Naive thymus-derived CD4-positive, alpha-beta T cell (primary cell): Measurements from ENCODE around the gene CYCS. TPM values are rescaled to one million over a fixed set of nuclear protein-coding genes. Genes with fewer than 3 reads are reported as not detected.

Experiments
- ATAC-seq: fragments of 150-1000 bp; cut with Tn5 transposase; 2 replicates; pipeline ENCODE4 v1.10.0; 2021; ENCODE audit warnings: mild to moderate bottlenecking, moderate library complexity
- CTCF ChIA-PET: fragments of 350-600 bp; sonication (Branson Sonifier 250); formaldehyde crosslinking; loops from one replicate; lab custom pipeline; 2021; ENCODE audit warnings: antibody characterized with exemption; lab: Charles Lee
- POLR2A ChIA-PET: fragments of 350-600 bp; sonication (Branson Sonifier 250); formaldehyde crosslinking; loops from one replicate; lab custom pipeline; 2021; ENCODE audit warnings: antibody characterized with exemption, inconsistent platforms; lab: Charles Lee
- DNase-seq, 9 donors: peaks; one replicate each; pipeline versions ENCODE4 v3.0.0 to v3.0.0-alpha.2; 2020 to 2022; ENCODE audit warnings: mixed read lengths in 1 of 9
- H3K27ac ChIP-seq: one replicate; pipeline ENCODE4 v1.7.0; 2013; ENCODE audit warnings: mild to moderate bottlenecking, low read depth, low read length, moderate library complexity
- H3K27me3 ChIP-seq, 2 donors: one replicate each; pipeline ENCODE4 v1.7.0; 2013; ENCODE audit warnings: low read length in 2 of 2, mild to moderate bottlenecking in 2 of 2, moderate library complexity in 2 of 2; ENCODE audit not compliant: control insufficient read depth in 2 of 2, insufficient read depth in 2 of 2
- H3K36me3 ChIP-seq, 3 experiments: 1 replicate in 2 of 3; 2 replicates in 1 of 3; pipeline ENCODE4 v1.7.0; 2013; ENCODE audit warnings: low read length in 3 of 3, mild to moderate bottlenecking in 3 of 3, moderate library complexity in 1 of 3; ENCODE audit not compliant: insufficient read depth in 3 of 3, control insufficient read depth in 2 of 3
- H3K4me1 ChIP-seq, 2 donors: one replicate each; pipeline ENCODE4 v1.7.0; 2013; ENCODE audit warnings: low read length in 2 of 2, mild to moderate bottlenecking in 2 of 2, moderate library complexity in 1 of 2; ENCODE audit not compliant: control insufficient read depth in 2 of 2, insufficient read depth in 2 of 2
- H3K4me3 ChIP-seq: 2 replicates; pipeline ENCODE4 v1.7.0; 2013; ENCODE audit warnings: mild to moderate bottlenecking, low read length
- H3K9me3 ChIP-seq, 3 experiments: 1 replicate in 2 of 3; 2 replicates in 1 of 3; pipeline ENCODE4 v1.7.0; 2013; ENCODE audit warnings: low read length in 3 of 3; ENCODE audit not compliant: control insufficient read depth in 2 of 3
- H3K27ac Mint-ChIP-seq, 9 donors: one replicate each; pipeline ENCODE4 v1.8.0; 2020 to 2022; ENCODE audit warnings: mixed read lengths in 9 of 9, mild to moderate bottlenecking in 8 of 9, moderate library complexity in 5 of 9, inconsistent platforms in 2 of 9
- H3K27me3 Mint-ChIP-seq, 5 donors: one replicate each; pipeline ENCODE4 v1.8.0; 2021 to 2022; ENCODE audit warnings: mixed read lengths in 5 of 5, mild to moderate bottlenecking in 1 of 5
- H3K36me3 Mint-ChIP-seq, 5 donors: one replicate each; pipeline ENCODE4 v1.8.0; 2020 to 2022; ENCODE audit warnings: mixed read lengths in 5 of 5, mild to moderate bottlenecking in 3 of 5, inconsistent platforms in 1 of 5
- H3K4me1 Mint-ChIP-seq, 7 donors: one replicate each; pipeline ENCODE4 v1.8.0; 2020 to 2022; ENCODE audit warnings: mixed read lengths in 7 of 7, mild to moderate bottlenecking in 3 of 7, inconsistent platforms in 1 of 7
- H3K4me3 Mint-ChIP-seq, 10 donors: one replicate each; pipeline ENCODE4 v1.8.0; 2020 to 2022; ENCODE audit warnings: mild to moderate bottlenecking in 10 of 10, mixed read lengths in 10 of 10, moderate library complexity in 6 of 10, inconsistent platforms in 2 of 10
- H3K9me3 Mint-ChIP-seq, 11 donors: one replicate each; pipeline ENCODE4 v1.8.0; 2020 to 2022; ENCODE audit warnings: mixed read lengths in 11 of 11, mild to moderate bottlenecking in 4 of 11, inconsistent platforms in 1 of 11, moderate library complexity in 1 of 11
- intact Hi-C, 2 donors: fragments of 100-400 bp; cut with micrococcal nuclease; formaldehyde crosslinking; loops; one replicate each; pipeline ENCODE4 v1.15.1; 2023
- polyA plus RNA-seq, 2 donors: library from polyadenylated mRNA; unstranded; fragments of 300-500 nt; fragmentation: Illumina TruSeq; gene quantifications; one replicate each; pipeline ENCODE4 v1.2.3, GENCODE V29; 2021
- total RNA-seq, 6 experiments: library from RNA in 5 of 6; stranded (reverse) in 5 of 6; gene quantifications; 1 replicate in 5 of 6; 2 replicates in 1 of 6; pipeline ENCODE4 v1.2.3 and lab custom pipeline; 2021 to 2026

CYCS gene
- total and polyA plus RNA-seq, 7 experiments from 2014 or later: 40.4 to 130 (median 114) TPM

- no peak overlapping the region for H3K27ac ChIP-seq
- no peaks in the 10 kb centered on the region for H3K4me1 ChIP-seq
- Mint-ChIP-seq H3K27ac (no peak overlapping the region), H3K27me3 (no peaks in the 10 kb centered on the region), H3K4me1 (no peaks in the 10 kb centered on the region), H3K9me3 (no peaks in the 10 kb centered on the region), H3K36me3 (peaks cover 0 to 37% (median 11%) of the 10 kb centered on the region in 5 donors), H3K4me3 (no peak overlapping the region)
- CTCF ChIA-PET: interaction anchor here (1.0 kb wide), 1 partner anchor 21 kb away, joined by 4 read pairs; no protein-coding TSS in a partner anchor
- intact Hi-C loops: no loop called here
- no peaks in the 10 kb centered on the region for H3K27me3 ChIP-seq
- ATAC-seq: no peak
- H3K4me3 ChIP-seq: no peak overlapping the region
- H3K36me3 ChIP-seq: peaks cover 0 to 4% (median 0%) of the 10 kb centered on the region in 3 experiments
- H3K9me3 ChIP-seq: no peaks in the 10 kb centered on the region
- POLR2A ChIA-PET: no interaction called here
- no peak for DNase-seq
These were observed 18.7 kb upstream of the CYCS start for GRCh38 chr7:25143763-25144162.

DNA sequence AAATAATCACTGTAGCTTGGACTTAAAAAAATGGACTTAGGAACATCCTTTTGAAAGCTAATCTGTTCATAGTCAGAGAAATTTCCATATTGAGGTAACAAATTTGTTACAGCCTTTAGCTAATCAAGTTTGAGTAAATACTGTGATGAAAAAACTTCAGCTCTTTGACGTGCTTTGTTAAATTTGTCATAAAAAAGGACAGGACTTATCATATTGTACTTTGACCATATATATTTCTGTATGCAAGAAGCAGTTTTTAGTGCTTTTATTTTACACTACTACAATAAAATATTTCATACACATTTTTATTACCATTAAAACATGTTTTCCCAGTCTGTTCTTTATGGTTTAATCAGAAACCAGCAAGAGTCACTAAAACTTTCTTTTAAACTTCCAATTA, 14.5 kb upstream of the CYCS start:
- H3K4me3 ChIP-seq: no peak overlapping the region
- Mint-ChIP-seq H3K27ac (no peak overlapping the region), H3K4me3 (no peak overlapping the region), H3K36me3 (peaks cover 0 to 28% (median 7%) of the 10 kb centered on the region in 5 donors), H3K9me3 (no peaks in the 10 kb centered on the region), H3K4me1 (no peaks in the 10 kb centered on the region), H3K27me3 (no peaks in the 10 kb centered on the region)
- intact Hi-C loops: no loop called here
- no peak overlapping the region for H3K27ac ChIP-seq
- H3K36me3 ChIP-seq: peaks cover 0 to 3% (median 0%) of the 10 kb centered on the region in 3 experiments
- POLR2A ChIA-PET: interaction anchor here (0.6 to 1.6 kb wide), 2 partner anchors 14 to 16 kb away, joined by 3 read pairs; partner anchors contain the start of gene CYCS
- ATAC-seq: no peak
- no peaks in the 10 kb centered on the region for H3K9me3 ChIP-seq
- no peaks in the 10 kb centered on the region for H3K4me1 ChIP-seq
- no peak for DNase-seq
- CTCF ChIA-PET: interaction anchor here (1.0 kb wide), 1 partner anchor 14 kb away, joined by 3 read pairs; the partner anchor contains the start of gene CYCS
- H3K27me3 ChIP-seq: no peaks in the 10 kb centered on the region

GRCh38 chr7:25134358-25135010, 9.4 kb upstream of the CYCS start:
- POLR2A ChIA-PET: interaction anchor here (1.1 kb wide), 1 partner anchor 10 kb away, joined by 4 read pairs; the partner anchor contains the start of gene CYCS
- Histone ChIP-seq H3K27me3 (no peaks in the 10 kb centered on the region), H3K4me3 (no peak overlapping the region), H3K9me3 (no peaks in the 10 kb centered on the region), H3K4me1 (no peaks in the 10 kb centered on the region), H3K27ac (no peak overlapping the region), H3K36me3 (peaks cover 0 to 3% (median 0%) of the 10 kb centered on the region in 3 experiments)
- ATAC-seq: no peak
- peaks cover 0 to 12% (median 4%) of the 10 kb centered on the region in 5 donors for H3K36me3 Mint-ChIP-seq
- H3K4me1 Mint-ChIP-seq: peaks cover 4 to 19% (median 13%) of the 10 kb centered on the region in 7 donors
- H3K27me3 Mint-ChIP-seq: no peaks in the 10 kb centered on the region
- DNase-seq: no peak
- CTCF ChIA-PET: no interaction called here
- intact Hi-C loops: no loop called here
- H3K9me3 Mint-ChIP-seq: peaks cover 0 to 4% (median 0%) of the 10 kb centered on the region in 11 donors
- H3K27ac Mint-ChIP-seq: no peak overlapping the region
- no peak overlapping the region for H3K4me3 Mint-ChIP-seq

DNA sequence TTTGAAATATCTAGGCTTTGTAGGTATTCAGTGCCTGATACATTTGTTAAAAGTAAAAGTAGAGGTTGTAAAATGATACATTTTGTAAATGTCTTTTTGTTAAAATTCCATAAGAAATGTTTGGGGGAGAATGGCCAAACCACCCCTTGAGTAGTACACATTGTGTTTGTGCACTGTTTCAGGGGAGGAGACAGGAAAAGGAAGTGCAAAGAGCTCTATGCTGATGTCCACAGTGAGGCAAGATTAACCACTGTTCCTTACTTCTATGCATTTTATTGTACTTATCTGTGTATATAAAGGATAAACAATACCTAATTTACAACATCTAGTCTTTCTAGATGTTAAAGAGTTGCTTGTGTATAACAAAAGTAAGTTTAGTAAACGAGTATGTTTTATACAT, 7.4 kb upstream of the CYCS start:
- ATAC-seq: no peak
- H3K27me3 Mint-ChIP-seq: no peaks in the 10 kb centered on the region
- Histone ChIP-seq H3K4me1 (no peaks in the 10 kb centered on the region), H3K9me3 (no peaks in the 10 kb centered on the region), H3K27me3 (no peaks in the 10 kb centered on the region), H3K36me3 (peaks cover 0 to 3% (median 0%) of the 10 kb centered on the region in 3 experiments), H3K4me3 (no peak overlapping the region), H3K27ac (no peak overlapping the region)
- H3K9me3 Mint-ChIP-seq: peaks cover 0 to 4% (median 0%) of the 10 kb centered on the region in 11 donors
- peaks cover 0 to 12% (median 4%) of the 10 kb centered on the region in 5 donors for H3K36me3 Mint-ChIP-seq
- DNase-seq: no peak
- ChIA-PET CTCF (no interaction called here), POLR2A (interaction anchor here (0.6 kb wide), 1 partner anchor 934 kb away, joined by 3 read pairs; no protein-coding TSS in a partner anchor)
- H3K27ac Mint-ChIP-seq: peak overlapping the region in 1 of 9 donors; percentile 41
- H3K4me1 Mint-ChIP-seq: peaks cover 4 to 20% (median 13%) of the 10 kb centered on the region in 7 donors
- H3K4me3 Mint-ChIP-seq: peak overlapping the region in 1 of 10 donors; percentile 28
- intact Hi-C loops: no loop called here

DNA sequence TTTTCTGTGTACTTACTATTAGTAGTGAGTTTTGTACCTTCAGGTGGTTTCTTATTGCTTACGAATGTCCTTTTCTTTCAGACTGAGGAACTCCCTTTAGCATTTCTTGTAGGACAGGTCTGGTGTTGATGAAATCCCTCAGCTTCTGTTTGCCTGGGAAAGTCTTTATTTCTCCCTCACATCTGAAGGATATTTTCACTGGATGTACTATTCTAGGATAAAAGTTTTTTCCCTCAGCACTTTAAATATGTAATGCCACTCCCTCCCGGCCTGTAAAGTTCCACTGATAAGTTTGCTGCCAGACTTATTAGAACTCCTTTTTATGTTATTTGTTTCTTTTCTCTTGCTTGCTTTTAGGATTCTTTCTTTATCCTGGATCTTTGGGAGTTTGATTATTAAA, 1.7 kb upstream of the CYCS start:
- Histone ChIP-seq H3K4me1 (peaks cover 7 to 13% of the 10 kb centered on the region in 2 donors), H3K36me3 (peaks cover 3 to 11% (median 4%) of the 10 kb centered on the region in 3 experiments), H3K9me3 (no peaks in the 10 kb centered on the region), H3K27ac (no peak overlapping the region), H3K4me3 (no peak overlapping the region), H3K27me3 (no peaks in the 10 kb centered on the region)
- H3K4me1 Mint-ChIP-seq: peaks cover 15 to 42% (median 25%) of the 10 kb centered on the region in 7 donors
- peak overlapping the region in 2 of 10 donors; percentile 66 to 88 for H3K4me3 Mint-ChIP-seq
- no peak for DNase-seq
- intact Hi-C loops: loop anchor here (5.0 to 10.0 kb wide), 6 partner anchors 552 to 1832 kb away; partner anchors contain the start of genes CCDC126 (in 1 of the 2), IGF2BP3 (in 1 of the 2), MALSU1 (in 1 of the 2) and PALS2 (in 1 of the 2)
- H3K36me3 Mint-ChIP-seq: peaks cover 3 to 21% (median 12%) of the 10 kb centered on the region in 5 donors
- CTCF ChIA-PET: no interaction called here
- H3K27me3 Mint-ChIP-seq: peaks cover 0 to 5% (median 0%) of the 10 kb centered on the region in 5 donors
- POLR2A ChIA-PET: interaction anchor here (1.3 to 2.4 kb wide), 2 partner anchors 53 to 306 kb away, joined by 5 to 13 read pairs; a partner anchor contains a TSS
- no peak for ATAC-seq
- peaks cover 0 to 6% (median 0%) of the 10 kb centered on the region in 11 donors for H3K9me3 Mint-ChIP-seq
- H3K27ac Mint-ChIP-seq: peak overlapping the region; percentile 0 to 99 (median 61)

DNA sequence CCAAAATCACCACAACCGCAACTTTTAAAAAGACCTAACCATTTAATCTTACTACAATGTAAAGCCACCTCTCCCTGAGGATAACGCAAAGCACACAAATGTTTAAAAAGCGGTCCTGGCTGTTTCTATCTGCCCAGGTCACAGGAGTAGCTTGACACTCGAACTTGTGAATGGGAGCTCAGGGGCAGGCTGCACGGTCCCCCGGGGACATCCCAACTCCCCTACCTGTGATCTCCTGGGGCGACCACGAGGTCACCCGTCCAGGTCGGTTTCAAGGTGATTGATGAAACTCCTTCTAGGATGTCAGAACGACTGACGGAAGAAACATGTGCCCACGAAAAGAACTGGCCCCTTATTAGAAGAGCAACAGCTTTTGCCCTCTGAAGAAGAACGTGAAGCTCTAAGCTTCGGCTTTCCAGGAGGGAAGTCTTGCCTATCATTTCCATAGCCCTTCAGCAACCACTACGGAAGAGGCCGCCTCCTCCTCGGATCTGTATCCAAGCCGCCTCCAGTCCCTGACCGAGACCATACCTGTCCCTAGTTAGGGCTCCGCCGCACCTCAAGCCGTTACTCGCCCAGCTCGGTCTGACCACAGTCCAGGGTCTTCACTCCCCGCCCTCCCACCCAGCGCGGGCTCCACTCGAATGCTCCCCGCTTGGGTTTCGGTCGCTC, 459 bp downstream of the CYCS start:
- peak in 6 of 9 donors; percentile 3 to 38 (median 17) for DNase-seq
- Mint-ChIP-seq H3K27me3 (peaks cover 0 to 5% (median 0%) of the 10 kb centered on the region in 5 donors), H3K9me3 (peaks cover 0 to 6% (median 0%) of the 10 kb centered on the region in 11 donors), H3K27ac (peak overlapping the region; percentile 98 to 100 (median 100)), H3K4me1 (peaks cover 15 to 40% (median 23%) of the 10 kb centered on the region in 7 donors), H3K36me3 (peaks cover 3 to 30% (median 15%) of the 10 kb centered on the region in 5 donors), H3K4me3 (peak overlapping the region; percentile 88 to 100 (median 100))
- ChIA-PET CTCF (interaction anchor here (0.8 to 1.1 kb wide), 3 partner anchors 9 to 313 kb away, joined by 3 read pairs; no protein-coding TSS in a partner anchor), POLR2A (interaction anchor here (0.8 to 2.4 kb wide), 7 partner anchors 10 to 550 kb away, joined by 3 to 13 read pairs (median 4); a partner anchor contains a TSS)
- intact Hi-C loops: loop anchor here (1.0 to 10.0 kb wide), 19 partner anchors 36 to 1942 kb away; partner anchors contain the start of genes CCDC126 (in 2 of the 2), OSBPL3 (in 2 of the 2), PALS2 (in 2 of the 2) and CBX3 (in 1 of the 2)
- Histone ChIP-seq H3K27ac (peak overlapping the region; percentile 93), H3K4me3 (peak overlapping the region; percentile 74), H3K9me3 (no peaks in the 10 kb centered on the region), H3K27me3 (no peaks in the 10 kb centered on the region), H3K4me1 (peaks cover 7 to 13% of the 10 kb centered on the region in 2 donors), H3K36me3 (peaks cover 3 to 25% (median 9%) of the 10 kb centered on the region in 3 experiments)
- ATAC-seq: no peak
